Measurements from ENCODE around the gene PLXNB2. TPM values are rescaled to one million over a fixed set of nuclear protein-coding genes. Genes with fewer than 3 reads are reported as not detected.

Gene PLXNB2
- total RNA-seq, 1 experiment from 2014 or later, result 260 TPM

DNA sequence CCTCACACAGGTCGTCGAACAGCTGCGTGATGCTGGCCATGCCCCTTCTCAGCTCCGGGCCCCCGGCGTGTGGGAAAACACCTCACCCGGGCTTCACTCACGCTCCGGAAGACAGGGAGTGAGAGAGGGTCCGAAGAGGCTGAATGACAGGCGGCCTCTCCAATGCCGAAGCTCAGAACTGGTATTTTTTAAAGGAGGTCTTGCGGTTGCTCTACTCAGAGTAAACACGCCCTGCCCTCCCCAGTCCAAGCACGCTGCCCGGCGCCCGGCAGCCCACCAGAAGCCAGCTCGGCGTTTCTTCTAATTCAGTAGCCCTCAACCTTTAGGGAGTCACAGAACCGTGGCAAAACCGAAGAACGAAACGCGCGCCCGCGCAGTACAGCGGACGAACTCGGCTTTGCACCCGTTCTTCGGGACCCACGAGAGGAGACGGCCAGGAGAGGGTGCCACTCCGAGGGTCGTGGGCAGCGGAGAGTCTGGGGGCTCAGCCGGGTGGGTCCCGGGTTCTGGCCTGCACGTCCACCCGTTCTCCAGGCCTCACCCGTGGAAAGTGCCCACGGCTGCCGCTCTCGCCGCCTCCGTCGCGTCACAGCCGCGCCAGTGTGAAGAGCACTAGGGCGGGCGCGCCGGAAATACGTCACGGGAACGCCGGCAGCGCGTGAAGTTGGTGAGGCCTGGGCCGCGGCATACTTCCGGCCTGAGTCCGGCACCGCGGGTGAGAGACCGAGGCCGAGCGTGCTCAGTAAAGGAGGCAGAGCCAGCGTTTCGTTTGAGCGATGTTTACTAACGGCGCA is 62.8 kb downstream of the PLXNB2 start, which contains the start of gene TUBGCP6:
TUBGCP6 (minus strand) TSS at position 604 of the 794 bp plus-strand sequence; CDS start at position 40, 564 bp downstream.
- POLR2A ChIA-PET (ENCODE audit: unreplicated experiment), result interaction anchor here (0.7 kb wide), 1 partner anchor 253 kb away, joined by 4 read pairs; no protein-coding TSS in a partner anchor
- peak; percentile 91 to 93 for DNase-seq

DNA sequence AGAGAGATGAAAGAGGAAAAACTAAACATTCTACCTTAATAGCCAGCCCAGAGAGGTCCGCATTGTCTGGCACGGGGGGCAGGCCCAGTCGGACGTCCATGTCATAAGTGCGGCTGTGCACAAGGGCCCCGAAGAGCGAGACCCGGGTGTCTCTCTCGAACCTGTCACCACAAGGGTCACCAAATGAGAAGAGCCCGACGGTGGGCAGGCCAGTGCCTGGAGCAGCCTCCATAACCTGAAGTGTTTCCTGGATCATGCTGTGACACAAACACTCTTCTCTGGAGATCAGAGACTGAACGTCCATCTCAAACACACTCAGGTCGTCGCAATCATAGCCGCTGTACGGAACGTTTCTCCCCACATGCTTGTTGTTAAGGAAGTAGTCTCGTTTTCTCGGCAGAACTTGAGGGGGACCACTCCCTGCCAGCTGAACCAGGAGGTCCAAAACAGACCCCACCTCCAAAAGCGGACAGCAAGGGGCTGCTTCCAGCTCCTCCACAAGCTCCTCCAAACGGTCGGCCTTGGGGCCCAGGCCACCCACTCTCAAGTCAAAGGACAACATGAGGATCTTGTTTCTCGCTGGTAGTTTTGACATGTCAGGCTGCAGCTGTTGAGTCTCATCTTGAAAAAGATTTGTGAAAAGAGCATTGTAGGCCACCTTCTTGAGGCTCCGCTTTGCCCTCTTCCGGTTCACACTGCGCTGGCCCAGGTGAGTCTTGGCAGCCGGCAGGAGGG is 63.6 kb downstream of the PLXNB2 start:
- Histone ChIP-seq H3K36me3 (ENCODE audit: low read depth) (0 out of 2 replicates have a peak, but pooled peaks cover 18% of the 10 kb centered on the region), H3K4me2 (peak overlapping the region; percentile 93), H3K4me3 (peak overlapping the region; percentile 86), H3K27ac (no peak overlapping the region), H4K20me1 (ENCODE audit: insufficient read depth) (peaks cover 80% of the 10 kb centered on the region), H2AFZ (peak overlapping the region; percentile 97), H3K9me3 (ENCODE audit: insufficient read depth, low read depth) (no peaks in the 10 kb centered on the region), H3F3A (ENCODE audit: insufficient read depth, low read depth) (peaks cover 51% of the 10 kb centered on the region), H3K79me2 (ENCODE audit: low read depth) (peaks cover 86% of the 10 kb centered on the region), H3K4me1 (replicated peaks; ENCODE audit: insufficient read depth) (peaks cover 33% of the 10 kb centered on the region), H3K9me2 (ENCODE audit: insufficient read depth) (no peaks in the 10 kb centered on the region), H3K27me3 (ENCODE audit: insufficient read depth, low read depth) (no peaks in the 10 kb centered on the region)
- no peak for TF ChIP-seq EZH2 (IDR thresholded peaks at IDR 0.05; ENCODE audit: low read depth)
- TF ChIP-seq, protein P1, sequence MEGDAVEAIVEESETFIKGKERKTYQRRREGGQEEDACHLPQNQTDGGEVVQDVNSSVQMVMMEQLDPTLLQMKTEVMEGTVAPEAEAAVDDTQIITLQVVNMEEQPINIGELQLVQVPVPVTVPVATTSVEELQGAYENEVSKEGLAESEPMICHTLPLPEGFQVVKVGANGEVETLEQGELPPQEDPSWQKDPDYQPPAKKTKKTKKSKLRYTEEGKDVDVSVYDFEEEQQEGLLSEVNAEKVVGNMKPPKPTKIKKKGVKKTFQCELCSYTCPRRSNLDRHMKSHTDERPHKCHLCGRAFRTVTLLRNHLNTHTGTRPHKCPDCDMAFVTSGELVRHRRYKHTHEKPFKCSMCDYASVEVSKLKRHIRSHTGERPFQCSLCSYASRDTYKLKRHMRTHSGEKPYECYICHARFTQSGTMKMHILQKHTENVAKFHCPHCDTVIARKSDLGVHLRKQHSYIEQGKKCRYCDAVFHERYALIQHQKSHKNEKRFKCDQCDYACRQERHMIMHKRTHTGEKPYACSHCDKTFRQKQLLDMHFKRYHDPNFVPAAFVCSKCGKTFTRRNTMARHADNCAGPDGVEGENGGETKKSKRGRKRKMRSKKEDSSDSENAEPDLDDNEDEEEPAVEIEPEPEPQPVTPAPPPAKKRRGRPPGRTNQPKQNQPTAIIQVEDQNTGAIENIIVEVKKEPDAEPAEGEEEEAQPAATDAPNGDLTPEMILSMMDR (conservative IDR thresholded peaks at IDR 0.05), result no peak; the same call in 1 of the 2 replicates
- intact Hi-C loops (cut with micrococcal nuclease; ENCODE audit: unreplicated experiment), result loop anchor here (2.0 kb wide), 1 partner anchor 83 kb away; the partner anchor contains the start of gene DENND6B
- CTCF ChIA-PET, result interaction anchor here (0.5 kb wide), 1 partner anchor 96 kb away, joined by 3 read pairs; no protein-coding TSS in a partner anchor
- POLR2A ChIA-PET (ENCODE audit: unreplicated experiment), result interaction anchor here (0.7 kb wide), 1 partner anchor 254 kb away, joined by 4 read pairs; no protein-coding TSS in a partner anchor
- TSS peak; percentile 27 for BruUV-seq (replicated peaks)
- DNase-seq, result no peak

More for the DNA sequence above, 62.8 kb downstream of the PLXNB2 start, which contains the start of gene TUBGCP6:
- CTCF ChIA-PET, result no interaction called here
- Histone ChIP-seq H2AFZ (peak within 1 kb of the TSS; percentile 97), H3F3A (ENCODE audit: insufficient read depth, low read depth) (peaks cover 48% of the 10 kb centered on the region), H3K9me3 (ENCODE audit: insufficient read depth, low read depth) (no peaks in the 10 kb centered on the region), H3K27ac (peak within 1 kb of the TSS; percentile 69), H3K79me2 (ENCODE audit: low read depth) (peaks cover 83% of the 10 kb centered on the region), H3K9me2 (ENCODE audit: insufficient read depth) (no peaks in the 10 kb centered on the region), H3K4me2 (peak within 1 kb of the TSS; percentile 93), H3K4me1 (replicated peaks; ENCODE audit: insufficient read depth) (peaks cover 37% of the 10 kb centered on the region), H3K27me3 (ENCODE audit: insufficient read depth, low read depth) (no peaks in the 10 kb centered on the region), H4K20me1 (ENCODE audit: insufficient read depth) (peaks cover 73% of the 10 kb centered on the region), H3K4me3 (peak within 1 kb of the TSS; percentile 86), H3K36me3 (ENCODE audit: low read depth) (0 out of 2 replicates have a peak, but pooled peaks cover 18% of the 10 kb centered on the region)
- no peak for TF ChIP-seq EZH2 (IDR thresholded peaks at IDR 0.05; ENCODE audit: low read depth)
- TF ChIP-seq, protein P1 (conservative IDR thresholded peaks at IDR 0.05), result peak; percentile 27; the same call in 1 of the 2 replicates
- no TSS peak for BruUV-seq (replicated peaks)
- intact Hi-C loops (cut with micrococcal nuclease; ENCODE audit: unreplicated experiment), result loop anchor here (2.0 kb wide), 1 partner anchor 82 kb away; the partner anchor contains the start of gene DENND6B

DNA sequence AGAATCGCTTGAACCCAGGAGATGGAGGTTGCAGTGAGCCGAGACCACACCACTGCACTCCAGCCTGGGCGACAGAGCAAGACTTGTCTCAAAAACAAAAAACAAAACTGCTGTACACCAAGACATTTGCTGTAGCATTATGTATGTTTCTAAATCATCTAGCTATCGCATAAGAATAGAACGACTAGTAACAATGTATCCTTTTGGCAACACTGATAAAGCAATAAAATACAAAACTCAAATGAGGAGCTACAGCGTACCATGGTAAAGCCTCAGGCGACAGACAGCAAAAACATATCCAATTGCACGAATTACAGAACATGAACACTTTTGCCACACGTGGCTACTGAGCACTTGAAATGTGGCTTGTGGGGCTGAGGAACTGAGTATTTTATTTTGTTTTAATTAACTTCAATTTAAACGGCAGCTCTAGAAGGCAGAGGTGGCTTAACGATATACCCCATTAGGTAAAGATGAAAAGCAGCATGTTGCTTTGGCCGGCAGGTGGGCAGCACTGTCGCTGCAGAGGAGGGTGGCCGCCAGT is 65.0 kb downstream of the PLXNB2 start:
- H3K9me2 ChIP-seq (ENCODE audit: insufficient read depth), result no peaks in the 10 kb centered on the region
- DNase-seq, result no peak
- BruUV-seq (replicated peaks), result no TSS peak
- H3K27ac ChIP-seq, result no peak overlapping the region
- peaks cover 75% of the 10 kb centered on the region for H3K79me2 ChIP-seq (ENCODE audit: low read depth)
- intact Hi-C loops (cut with micrococcal nuclease; ENCODE audit: unreplicated experiment), result no loop called here
- no peaks in the 10 kb centered on the region for H3K9me3 ChIP-seq (ENCODE audit: insufficient read depth, low read depth)
- POLR2A ChIA-PET (ENCODE audit: unreplicated experiment), result no interaction called here
- TF ChIP-seq, protein P1 (conservative IDR thresholded peaks at IDR 0.05), result no peak
- no peak for TF ChIP-seq EZH2 (IDR thresholded peaks at IDR 0.05; ENCODE audit: low read depth)
- 0 out of 2 replicates have a peak, but pooled peaks cover 12% of the 10 kb centered on the region for H3K36me3 ChIP-seq (ENCODE audit: low read depth)
- CTCF ChIA-PET, result interaction anchor here (0.7 kb wide), 1 partner anchor 48 kb away, joined by 4 read pairs; no protein-coding TSS in a partner anchor
- no peak overlapping the region for H2AFZ ChIP-seq
- H3F3A ChIP-seq (ENCODE audit: insufficient read depth, low read depth), result peaks cover 50% of the 10 kb centered on the region
- H4K20me1 ChIP-seq (ENCODE audit: insufficient read depth), result peaks cover 83% of the 10 kb centered on the region
- H3K4me3 ChIP-seq, result peak overlapping the region; percentile 86
- H3K4me2 ChIP-seq, result peak overlapping the region; percentile 93
- H3K27me3 ChIP-seq (ENCODE audit: insufficient read depth, low read depth), result no peaks in the 10 kb centered on the region
- H3K4me1 ChIP-seq (replicated peaks; ENCODE audit: insufficient read depth), result peaks cover 33% of the 10 kb centered on the region
